H1 (cell line): ENCODE data around the gene TNPO3. TPM values are rescaled to one million over a fixed set of nuclear protein-coding genes. Genes with fewer than 3 reads are reported as not detected.

Experiments
- GTF2F1 ChIP-seq: IDR thresholded peaks from 2 replicates; pipeline ENCODE4 v1.6.1; 2012; ENCODE audit warnings: low read depth, low read length, improper control_type of control experiment, borderline replicate concordance
- POU5F1 ChIP-seq: IDR thresholded peaks from 2 replicates; pipeline ENCODE4 v1.6.1; 2011; ENCODE audit warnings: low read depth, mild to moderate bottlenecking, low read length, moderate library complexity
- SRF ChIP-seq: IDR thresholded peaks from 2 replicates; pipeline ENCODE4 v1.6.1; 2011; ENCODE audit warnings: mild to moderate bottlenecking, low read depth, low read length, moderate library complexity
- polyA plus RNA-seq, 7 experiments: library from polyadenylated mRNA; depleted of rRNA in 3 of 7; stranded (reverse) in 5 of 7; unstranded in 2 of 7; fragments of >200 nt in 5 of 7; fragments of 200-250 nt in 2 of 7; gene quantifications; 1 replicate in 5 of 7; 2 replicates in 1 of 7; 4 replicates in 1 of 7; pipeline versions ENCODE4 v1.2.1 to v1.2.3, GENCODE V29; 2011 to 2013; ENCODE audit warnings: missing spikeins in 2 of 7, mixed read lengths in 2 of 7
- total RNA-seq: library from RNA; stranded (reverse); fragmentation: NEBNext Ultra II Directional; extraction: Animal tissue kit (Norgen Biotek cat#: 25700); gene quantifications from 2 replicates; pipeline ENCODE4 v1.2.1, GENCODE V29; 2021
- TF ChIP-seq, protein P1 (sequence below), 3 experiments: IDR thresholded peaks; 1 replicate in 2 of 3; 2 replicates in 1 of 3; pipeline versions ENCODE4 v1.5.1 to v1.6.1; 2011; ENCODE audit warnings: low read length in 3 of 3, mild to moderate bottlenecking in 3 of 3, inconsistent platforms in 2 of 3, low read depth in 1 of 3, moderate library complexity in 1 of 3; ENCODE audit not compliant: insufficient read depth in 1 of 3; ENCODE audit errors: control extremely low read depth in 1 of 3
- TF ChIP-seq, protein P2 (sequence below): IDR thresholded peaks from 2 replicates; pipeline ENCODE4 v1.6.1; 2011; ENCODE audit warnings: low read length, improper control_type of control experiment
- TF ChIP-seq, protein P3 (sequence below): IDR thresholded peaks from 2 replicates; pipeline ENCODE4 v1.6.1; 2011; ENCODE audit warnings: low read depth, mild to moderate bottlenecking, low read length; ENCODE audit not compliant: insufficient read depth

The TNPO3 gene
- total and polyA plus RNA-seq, 2 of the 8 experiments (the other 6 are each of a cell fraction or from before 2014, with no cell fraction given): 67.6 to 99.2 TPM

GRCh38 chr7:129053938-129054437 is 923 bp downstream of the TNPO3 start (continued):
- TF ChIP-seq, protein P1, sequence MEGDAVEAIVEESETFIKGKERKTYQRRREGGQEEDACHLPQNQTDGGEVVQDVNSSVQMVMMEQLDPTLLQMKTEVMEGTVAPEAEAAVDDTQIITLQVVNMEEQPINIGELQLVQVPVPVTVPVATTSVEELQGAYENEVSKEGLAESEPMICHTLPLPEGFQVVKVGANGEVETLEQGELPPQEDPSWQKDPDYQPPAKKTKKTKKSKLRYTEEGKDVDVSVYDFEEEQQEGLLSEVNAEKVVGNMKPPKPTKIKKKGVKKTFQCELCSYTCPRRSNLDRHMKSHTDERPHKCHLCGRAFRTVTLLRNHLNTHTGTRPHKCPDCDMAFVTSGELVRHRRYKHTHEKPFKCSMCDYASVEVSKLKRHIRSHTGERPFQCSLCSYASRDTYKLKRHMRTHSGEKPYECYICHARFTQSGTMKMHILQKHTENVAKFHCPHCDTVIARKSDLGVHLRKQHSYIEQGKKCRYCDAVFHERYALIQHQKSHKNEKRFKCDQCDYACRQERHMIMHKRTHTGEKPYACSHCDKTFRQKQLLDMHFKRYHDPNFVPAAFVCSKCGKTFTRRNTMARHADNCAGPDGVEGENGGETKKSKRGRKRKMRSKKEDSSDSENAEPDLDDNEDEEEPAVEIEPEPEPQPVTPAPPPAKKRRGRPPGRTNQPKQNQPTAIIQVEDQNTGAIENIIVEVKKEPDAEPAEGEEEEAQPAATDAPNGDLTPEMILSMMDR (IDR thresholded peaks at IDR 0.05; ENCODE audit: control extremely low read depth in 1 of 3, insufficient read depth in 1 of 3, low read depth in 1 of 3, low read length in 3 of 3): no peak
- TF ChIP-seq POU5F1 (no peak), SRF (no peak), GTF2F1 (no peak)
- TF ChIP-seq, protein P2, sequence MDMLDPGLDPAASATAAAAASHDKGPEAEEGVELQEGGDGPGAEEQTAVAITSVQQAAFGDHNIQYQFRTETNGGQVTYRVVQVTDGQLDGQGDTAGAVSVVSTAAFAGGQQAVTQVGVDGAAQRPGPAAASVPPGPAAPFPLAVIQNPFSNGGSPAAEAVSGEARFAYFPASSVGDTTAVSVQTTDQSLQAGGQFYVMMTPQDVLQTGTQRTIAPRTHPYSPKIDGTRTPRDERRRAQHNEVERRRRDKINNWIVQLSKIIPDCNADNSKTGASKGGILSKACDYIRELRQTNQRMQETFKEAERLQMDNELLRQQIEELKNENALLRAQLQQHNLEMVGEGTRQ: no peak
- TF ChIP-seq, protein P3, sequence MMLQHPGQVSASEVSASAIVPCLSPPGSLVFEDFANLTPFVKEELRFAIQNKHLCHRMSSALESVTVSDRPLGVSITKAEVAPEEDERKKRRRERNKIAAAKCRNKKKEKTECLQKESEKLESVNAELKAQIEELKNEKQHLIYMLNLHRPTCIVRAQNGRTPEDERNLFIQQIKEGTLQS: no peak
- TF ChIP-seq, all 59 proteins: peak for 0
